Activated CD4-positive, alpha-beta T cell treated with anti-CD3 and anti-CD28 coated beads for 36 hours (primary cell): ENCODE data around the gene PAQR8. TPM values are rescaled to one million over a fixed set of nuclear protein-coding genes. Genes with fewer than 3 reads are reported as not detected.

Source experiments
- ATAC-seq: fragments of 200-7000 bp; cut with Tn5 transposase; one replicate; pipeline ENCODE4 v1.10.0; 2021; ENCODE audit warnings: mild to moderate bottlenecking, moderate library complexity
- CTCF ChIA-PET: fragments of 350-600 bp; sonication (Branson Sonifier 250); formaldehyde crosslinking; loops from one replicate; lab custom pipeline; 2021; ENCODE audit warnings: antibody characterized with exemption; lab: Charles Lee
- POLR2A ChIA-PET: fragments of 350-600 bp; sonication (Branson Sonifier 250); formaldehyde crosslinking; loops from one replicate; lab custom pipeline; 2021; ENCODE audit warnings: antibody characterized with exemption, inconsistent platforms; lab: Charles Lee
- DNase-seq: peaks from one replicate; pipeline ENCODE4 v3.0.0-alpha.2; 2020
- H3K27ac Mint-ChIP-seq: one replicate; pipeline ENCODE4 v1.8.0; 2021; ENCODE audit warnings: mixed read lengths
- H3K27me3 Mint-ChIP-seq: one replicate; pipeline ENCODE4 v1.8.0; 2021; ENCODE audit warnings: mixed read lengths
- H3K36me3 Mint-ChIP-seq: one replicate; pipeline ENCODE4 v1.8.0; 2021; ENCODE audit warnings: low read depth, mixed read lengths
- H3K4me1 Mint-ChIP-seq: one replicate; pipeline ENCODE4 v1.8.0; 2021; ENCODE audit warnings: mixed read lengths
- H3K4me3 Mint-ChIP-seq: one replicate; pipeline ENCODE4 v1.8.0; 2021; ENCODE audit warnings: mild to moderate bottlenecking, moderate library complexity, mixed read lengths
- H3K9me3 Mint-ChIP-seq: one replicate; pipeline ENCODE4 v1.8.0; 2021; ENCODE audit warnings: low read depth, mixed read lengths
- intact Hi-C, 2 experiments: fragments of 100-400 bp; cut with DNase I in 1 of 2; cut with micrococcal nuclease in 1 of 2; formaldehyde crosslinking; loops; one replicate each; pipeline versions ENCODE4 v1.14.2 to v1.15.1; 2022 to 2024; cut with DNase I, micrococcal nuclease
- total RNA-seq, 2 experiments: library from RNA; stranded (reverse); gene quantifications; one replicate each; pipeline ENCODE4 v1.2.3, GENCODE V29; 2021

PAQR8 gene, protein sequence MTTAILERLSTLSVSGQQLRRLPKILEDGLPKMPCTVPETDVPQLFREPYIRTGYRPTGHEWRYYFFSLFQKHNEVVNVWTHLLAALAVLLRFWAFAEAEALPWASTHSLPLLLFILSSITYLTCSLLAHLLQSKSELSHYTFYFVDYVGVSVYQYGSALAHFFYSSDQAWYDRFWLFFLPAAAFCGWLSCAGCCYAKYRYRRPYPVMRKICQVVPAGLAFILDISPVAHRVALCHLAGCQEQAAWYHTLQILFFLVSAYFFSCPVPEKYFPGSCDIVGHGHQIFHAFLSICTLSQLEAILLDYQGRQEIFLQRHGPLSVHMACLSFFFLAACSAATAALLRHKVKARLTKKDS
- total RNA-seq = 1 to 10 TPM; 9.0 to 9.1 TPM

DNA sequence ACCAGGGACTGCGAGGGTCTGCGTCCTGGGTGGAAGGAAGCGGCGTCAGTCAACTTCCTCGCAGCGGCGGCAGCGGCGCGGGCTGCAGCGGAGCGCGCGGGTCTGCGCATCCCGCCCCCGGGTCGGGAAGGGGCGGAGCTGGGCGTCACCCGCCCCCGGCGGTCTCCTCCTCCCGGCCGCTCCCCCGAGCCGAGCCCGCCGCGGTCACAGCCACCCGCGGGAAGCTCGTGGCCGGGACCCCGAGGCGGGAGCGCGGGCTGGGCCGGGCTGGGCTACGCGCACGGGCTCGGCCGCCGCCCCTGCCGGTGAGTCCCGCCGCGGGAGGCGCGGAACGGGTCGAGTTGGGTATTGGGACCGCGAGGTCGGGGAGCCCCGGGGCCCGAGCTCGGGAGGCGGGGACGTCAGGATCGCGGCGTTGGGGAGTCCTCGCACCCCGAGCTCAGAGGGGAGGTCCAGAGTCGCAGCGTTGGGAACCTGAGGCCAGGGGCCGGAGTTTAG, at the start of gene PAQR8:
TSS of gene PAQR8 (plus strand) at position 207 of the 498 bp plus-strand sequence. CDS start 41,063 bp downstream, outside the sequence.
- POLR2A ChIA-PET = interaction anchor here (0.5 to 2.2 kb wide), 12 partner anchors 19 to 204 kb away, joined by 3 to 13 read pairs (median 3); partner anchors contain the start of gene EFHC1
- peak; percentile 88 for DNase-seq
- Mint-ChIP-seq H3K4me3 (peak within 1 kb of the TSS; percentile 99), H3K27ac (peak within 1 kb of the TSS; percentile 94), H3K9me3 (no peaks in the 10 kb centered on the region), H3K27me3 (no peaks in the 10 kb centered on the region), H3K36me3 (peaks cover 17% of the 10 kb centered on the region), H3K4me1 (peaks cover 42% of the 10 kb centered on the region)
- intact Hi-C loops = loop anchor here (1.0 to 10.0 kb wide), 8 partner anchors 28 to 1433 kb away; partner anchors contain the start of genes MCM3 (in 2 of the 2), EFHC1 (in 1 of the 2) and LRRC1 (in 1 of the 2)
- ATAC-seq = peak; percentile 89
- CTCF ChIA-PET = interaction anchor here (0.6 to 3.5 kb wide), 20 partner anchors 11 to 214 kb away, joined by 3 to 30 read pairs (median 4); partner anchors contain the start of genes EFHC1 and MCM3

DNA sequence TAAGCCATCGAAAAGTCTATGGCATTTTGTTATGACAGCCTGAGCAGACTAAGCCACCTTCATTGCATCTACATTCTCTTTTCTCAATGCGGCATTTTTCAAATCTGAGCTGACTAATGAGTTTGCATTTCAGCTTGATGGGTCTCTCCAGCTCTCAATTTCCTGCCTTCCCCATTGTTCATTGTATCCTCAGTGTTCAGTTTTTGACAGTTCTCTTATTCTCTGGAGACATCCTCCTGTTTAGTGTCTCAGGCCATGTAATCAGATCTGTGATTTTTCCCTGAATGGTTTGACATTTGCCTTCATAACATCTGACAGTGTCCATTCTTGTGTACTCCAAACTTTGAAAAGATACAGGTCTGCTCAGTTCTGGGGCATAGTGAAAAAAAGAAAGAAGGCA, 49.5 kb upstream of the PAQR8 start:
- CTCF ChIA-PET = interaction anchor here (0.8 to 1.4 kb wide), 6 partner anchors 16 to 90 kb away, joined by 3 to 4 read pairs (median 4); partner anchors contain the start of gene PAQR8
- intact Hi-C loops = no loop called here
- DNase-seq (no peak), ATAC-seq (no peak)
- H3K4me1 Mint-ChIP-seq = peaks cover 33% of the 10 kb centered on the region
- POLR2A ChIA-PET = no interaction called here
- H3K4me3 Mint-ChIP-seq = no peak overlapping the region
- no peaks in the 10 kb centered on the region for H3K9me3 Mint-ChIP-seq
- H3K27me3 Mint-ChIP-seq = no peaks in the 10 kb centered on the region
- H3K36me3 Mint-ChIP-seq = no peaks in the 10 kb centered on the region
- H3K27ac Mint-ChIP-seq = no peak overlapping the region

DNA sequence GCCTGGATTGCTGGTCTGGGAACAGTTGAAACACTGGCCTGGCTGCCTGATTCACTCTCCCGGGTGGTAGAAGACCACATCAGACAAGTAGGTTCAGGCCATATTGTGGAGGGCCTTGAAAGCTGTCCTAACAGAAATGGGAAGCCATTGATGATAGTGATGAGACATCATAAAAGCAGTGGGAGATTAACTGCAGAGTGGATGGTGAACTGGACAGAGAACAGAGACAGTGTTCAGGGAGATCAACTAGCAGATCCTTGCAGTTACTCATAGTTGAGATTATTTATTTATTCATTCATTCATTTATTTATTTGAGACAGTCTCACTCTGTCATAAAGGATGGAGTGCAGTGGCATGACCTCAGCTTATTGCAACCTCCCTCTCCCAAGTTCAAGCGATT, 47.2 kb upstream of the PAQR8 start:
- H3K27me3 Mint-ChIP-seq = no peaks in the 10 kb centered on the region
- intact Hi-C loops = no loop called here
- H3K36me3 Mint-ChIP-seq = no peaks in the 10 kb centered on the region
- no peak overlapping the region for H3K4me3 Mint-ChIP-seq
- peaks cover 33% of the 10 kb centered on the region for H3K4me1 Mint-ChIP-seq
- CTCF ChIA-PET = no interaction called here
- H3K9me3 Mint-ChIP-seq = no peaks in the 10 kb centered on the region
- no peak for ATAC-seq
- POLR2A ChIA-PET = no interaction called here
- no peak for DNase-seq
- no peak overlapping the region for H3K27ac Mint-ChIP-seq

DNA sequence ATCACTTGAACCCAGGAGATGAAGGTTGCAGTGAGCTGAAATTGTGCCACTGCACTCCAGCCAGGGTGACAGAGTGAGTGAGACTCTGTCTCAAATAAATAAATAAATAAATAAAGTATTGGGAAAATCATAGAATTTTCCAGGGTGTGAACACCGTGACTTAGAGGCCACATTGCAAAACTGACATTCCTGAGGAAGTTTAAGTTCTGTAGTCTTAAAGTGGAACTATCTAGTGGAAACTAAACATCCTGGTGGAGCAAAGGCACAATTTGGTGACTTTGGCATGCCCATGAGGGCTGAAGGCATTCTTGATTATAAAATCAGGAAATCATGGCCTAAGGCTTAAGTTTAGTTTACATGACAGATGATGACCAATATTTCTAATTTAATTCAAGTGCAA, 44.7 kb upstream of the PAQR8 start:
- H3K27me3 Mint-ChIP-seq = no peaks in the 10 kb centered on the region
- H3K36me3 Mint-ChIP-seq = no peaks in the 10 kb centered on the region
- ATAC-seq = no peak
- ChIA-PET POLR2A (no interaction called here), CTCF (interaction anchor here (0.7 kb wide), 1 partner anchor 14 kb away, joined by 3 read pairs; no protein-coding TSS in a partner anchor)
- H3K4me1 Mint-ChIP-seq = peaks cover 27% of the 10 kb centered on the region
- no peaks in the 10 kb centered on the region for H3K9me3 Mint-ChIP-seq
- H3K27ac Mint-ChIP-seq = no peak overlapping the region
- intact Hi-C loops = no loop called here
- DNase-seq = no peak
- H3K4me3 Mint-ChIP-seq = no peak overlapping the region

DNA sequence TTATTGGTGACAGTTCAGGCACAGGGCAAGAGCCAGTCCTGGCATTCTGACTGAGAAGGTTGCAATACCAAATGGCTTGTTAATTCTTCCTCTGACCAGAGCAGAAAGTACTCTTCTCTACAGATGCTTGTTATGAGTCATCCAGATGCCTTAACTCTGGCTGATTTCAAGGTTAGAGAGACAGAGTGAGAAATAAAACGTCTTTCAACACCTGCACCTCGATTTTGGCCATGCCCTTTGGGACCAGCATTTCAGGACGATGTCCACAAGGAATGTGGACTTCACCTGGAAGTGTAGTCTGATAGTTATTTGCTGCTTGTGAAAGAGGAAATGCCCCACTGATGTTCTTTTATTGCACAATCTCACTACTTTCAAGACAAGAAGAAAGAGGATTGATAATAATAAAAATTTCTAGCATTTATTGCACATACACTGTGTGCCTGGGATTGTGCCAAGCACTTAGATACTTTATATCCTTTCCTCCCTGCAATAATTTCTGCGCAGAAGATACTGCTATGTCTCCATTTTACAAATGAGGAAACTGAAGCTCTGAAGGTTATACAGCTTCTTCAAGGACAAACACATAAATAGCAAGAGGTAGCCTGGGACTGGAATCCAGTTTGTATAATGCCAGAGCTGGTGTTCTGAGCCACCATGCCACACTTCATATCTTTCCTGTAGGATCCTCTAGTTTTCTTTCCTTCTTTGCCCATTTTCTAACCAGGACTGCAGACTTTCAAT, 43.9 kb upstream of the PAQR8 start:
- Mint-ChIP-seq H3K27ac (no peak overlapping the region), H3K4me3 (no peak overlapping the region), H3K36me3 (no peaks in the 10 kb centered on the region), H3K27me3 (no peaks in the 10 kb centered on the region), H3K9me3 (no peaks in the 10 kb centered on the region), H3K4me1 (peaks cover 26% of the 10 kb centered on the region)
- no peak for DNase-seq
- intact Hi-C loops = no loop called here
- ChIA-PET CTCF (no interaction called here), POLR2A (no interaction called here)
- ATAC-seq = peak; percentile 84

DNA sequence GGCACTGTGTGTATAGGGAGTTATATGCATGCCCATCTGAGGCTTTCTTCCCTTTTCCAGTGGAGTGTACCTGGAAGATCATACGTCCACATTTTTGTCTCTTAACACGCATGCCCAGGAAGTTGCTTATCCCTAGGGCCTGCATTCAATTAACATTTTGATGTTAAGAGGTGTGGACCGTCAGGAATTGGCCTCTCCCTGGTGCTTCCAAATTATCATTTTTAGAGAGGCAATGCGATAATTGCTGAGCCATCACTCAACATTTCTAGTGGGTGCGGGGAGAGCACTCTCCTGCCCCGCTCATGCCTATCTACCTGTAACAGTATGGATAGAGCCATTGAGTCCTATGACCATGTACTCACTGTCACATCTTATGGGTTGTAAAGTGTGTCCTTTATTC, 37.8 kb upstream of the PAQR8 start:
- DNase-seq (no peak), ATAC-seq (no peak)
- Mint-ChIP-seq H3K9me3 (no peaks in the 10 kb centered on the region), H3K27ac (no peak overlapping the region), H3K4me3 (no peak overlapping the region), H3K36me3 (no peaks in the 10 kb centered on the region), H3K4me1 (peaks cover 9% of the 10 kb centered on the region), H3K27me3 (no peaks in the 10 kb centered on the region)
- CTCF ChIA-PET = interaction anchor here (1.0 kb wide), 1 partner anchor 9 kb away, joined by 3 read pairs; no protein-coding TSS in a partner anchor
- intact Hi-C loops = no loop called here
- POLR2A ChIA-PET = no interaction called here

DNA sequence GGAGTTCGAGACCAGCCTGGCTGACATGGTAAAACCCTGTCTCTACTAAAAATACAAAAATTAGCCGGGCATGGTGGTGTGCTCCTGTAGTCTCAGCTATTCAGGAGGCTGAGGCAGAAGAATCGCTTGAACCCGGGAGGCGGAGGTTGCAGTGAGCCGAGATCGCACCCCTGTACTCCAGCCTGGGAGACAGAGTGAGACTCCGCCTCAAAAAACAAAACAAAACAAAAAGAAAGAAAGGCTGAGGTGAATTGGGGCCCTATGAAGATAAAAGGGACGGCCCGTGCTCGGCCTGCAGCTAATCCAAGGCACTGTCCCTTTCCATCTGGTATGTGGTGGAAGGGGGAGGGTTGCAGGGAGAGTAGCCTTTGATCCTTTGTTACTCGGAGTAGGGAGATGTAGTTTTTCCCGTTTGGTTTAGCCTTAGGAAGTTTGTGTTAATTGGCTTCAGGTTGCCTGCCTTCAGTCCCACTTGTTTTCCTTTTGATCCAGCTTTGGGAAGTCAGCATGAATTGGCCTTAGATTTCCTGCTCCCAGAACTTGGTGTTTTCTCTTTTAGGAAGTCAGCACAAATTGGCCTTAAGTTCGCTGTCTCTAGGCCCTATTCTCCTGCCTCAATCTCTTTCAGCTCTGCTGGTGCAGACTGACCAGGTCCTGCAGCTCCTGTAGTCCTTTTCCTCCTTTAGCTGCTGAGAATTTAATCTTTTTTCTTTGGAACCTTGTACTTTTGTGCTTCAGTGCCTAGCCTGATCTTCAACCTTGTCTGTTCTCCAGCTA, 36.1 kb upstream of the PAQR8 start:
- Mint-ChIP-seq H3K4me1 (peaks cover 6% of the 10 kb centered on the region), H3K36me3 (no peaks in the 10 kb centered on the region), H3K27ac (no peak overlapping the region), H3K9me3 (no peaks in the 10 kb centered on the region), H3K4me3 (no peak overlapping the region), H3K27me3 (no peaks in the 10 kb centered on the region)
- ChIA-PET POLR2A (interaction anchor here (0.9 kb wide), 1 partner anchor 41 kb away, joined by 3 read pairs; no protein-coding TSS in a partner anchor), CTCF (interaction anchor here (0.6 kb wide), 1 partner anchor 405 kb away, joined by 3 read pairs; no protein-coding TSS in a partner anchor)
- DNase-seq (no peak), ATAC-seq (no peak)
- intact Hi-C loops = no loop called here

DNA sequence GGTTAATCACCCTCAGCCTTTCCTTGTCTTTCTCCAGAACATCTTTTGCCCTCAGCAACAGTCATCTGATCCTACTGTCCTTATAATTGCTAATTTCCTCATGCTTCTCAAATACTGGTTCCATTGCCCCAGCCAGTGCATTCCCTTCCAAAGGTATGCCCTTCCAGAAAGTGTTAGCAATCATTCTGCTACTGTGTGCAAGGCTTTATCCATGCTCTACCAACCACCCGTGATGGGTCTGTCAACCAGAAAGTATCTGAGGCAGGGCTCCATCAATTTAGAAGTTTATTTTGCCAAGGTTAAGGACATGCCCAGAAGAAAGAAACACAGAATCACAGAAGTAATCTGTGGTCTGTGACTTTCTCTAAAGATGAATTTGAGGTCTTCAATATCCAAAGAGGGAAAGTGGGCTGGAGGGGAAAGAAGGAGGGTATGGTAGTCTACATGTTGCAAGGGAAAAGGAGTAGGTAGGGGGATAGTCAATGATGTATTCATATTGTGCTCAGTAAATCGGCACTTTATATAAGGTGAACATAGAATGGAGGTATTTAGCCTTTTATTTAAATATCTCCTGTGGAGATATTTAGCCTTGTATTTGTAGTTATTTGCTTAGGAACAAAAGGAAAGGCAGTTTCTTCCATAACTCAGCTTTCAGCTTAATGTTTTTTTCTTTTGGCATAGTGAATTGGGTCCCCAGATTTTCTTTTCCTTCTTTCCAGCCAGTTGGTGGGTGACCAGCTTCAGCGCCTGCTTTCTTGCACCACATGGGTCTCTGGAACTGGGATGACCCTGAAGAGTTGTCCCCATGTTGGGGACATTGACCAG, 35.2 kb upstream of the PAQR8 start:
- no peaks in the 10 kb centered on the region for H3K27me3 Mint-ChIP-seq
- no peak overlapping the region for H3K4me3 Mint-ChIP-seq
- H3K9me3 Mint-ChIP-seq = no peaks in the 10 kb centered on the region
- no peak for DNase-seq
- no peaks in the 10 kb centered on the region for H3K36me3 Mint-ChIP-seq
- H3K27ac Mint-ChIP-seq = no peak overlapping the region
- peaks cover 8% of the 10 kb centered on the region for H3K4me1 Mint-ChIP-seq
- CTCF ChIA-PET = no interaction called here
- intact Hi-C loops = no loop called here
- no peak for ATAC-seq
- POLR2A ChIA-PET = interaction anchor here (0.9 kb wide), 1 partner anchor 42 kb away, joined by 3 read pairs; no protein-coding TSS in a partner anchor

DNA sequence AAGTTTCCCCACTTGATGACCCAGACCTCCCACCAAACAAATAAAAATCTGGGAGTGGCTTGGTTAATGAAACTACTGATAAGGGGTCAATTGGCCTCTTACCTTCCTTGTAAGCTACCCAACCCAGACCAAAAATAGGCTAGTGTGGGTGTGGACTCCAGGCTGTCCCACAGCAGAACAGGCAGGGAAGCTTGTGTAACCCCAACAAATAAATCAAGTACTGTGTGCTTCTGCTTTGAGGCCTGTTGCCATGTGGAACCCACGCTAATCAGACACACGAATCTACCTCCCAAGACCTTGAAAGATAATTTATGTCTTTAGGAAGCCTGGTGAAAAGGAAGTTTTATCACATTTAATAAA, 33.7 kb upstream of the PAQR8 start:
- no peaks in the 10 kb centered on the region for H3K9me3 Mint-ChIP-seq
- no peaks in the 10 kb centered on the region for H3K36me3 Mint-ChIP-seq
- intact Hi-C loops = no loop called here
- POLR2A ChIA-PET = no interaction called here
- H3K27me3 Mint-ChIP-seq = no peaks in the 10 kb centered on the region
- CTCF ChIA-PET = interaction anchor here (1.1 to 1.2 kb wide), 3 partner anchors 12 to 41 kb away, joined by 3 to 5 read pairs (median 5); no protein-coding TSS in a partner anchor
- ATAC-seq (no peak), DNase-seq (no peak)
- no peak overlapping the region for H3K27ac Mint-ChIP-seq
- peaks cover 16% of the 10 kb centered on the region for H3K4me1 Mint-ChIP-seq
- H3K4me3 Mint-ChIP-seq = no peak overlapping the region

DNA sequence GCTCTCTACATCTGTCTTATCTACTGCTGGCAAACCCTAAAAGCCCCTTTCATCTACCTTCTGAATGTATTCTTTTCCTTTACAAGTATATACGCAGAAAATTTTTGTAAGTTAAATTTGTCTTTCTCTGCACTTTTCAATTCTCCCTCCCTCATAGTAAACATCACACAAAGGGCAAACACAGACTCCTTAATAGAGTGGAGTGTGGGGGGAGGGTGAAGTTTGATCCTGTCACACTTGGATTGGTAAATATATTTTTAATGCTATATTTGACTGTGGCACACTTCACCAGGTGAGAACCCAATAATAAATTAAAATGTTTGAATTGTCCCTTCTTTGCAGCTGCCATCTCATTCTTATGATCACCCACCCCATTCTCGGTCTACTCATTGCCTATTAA, 33.2 kb upstream of the PAQR8 start:
- CTCF ChIA-PET = interaction anchor here (1.1 to 1.2 kb wide), 3 partner anchors 13 to 42 kb away, joined by 3 to 5 read pairs (median 5); no protein-coding TSS in a partner anchor
- peak overlapping the region; percentile 27 for H3K27ac Mint-ChIP-seq
- no peak for ATAC-seq
- POLR2A ChIA-PET = no interaction called here
- H3K9me3 Mint-ChIP-seq = no peaks in the 10 kb centered on the region
- no peak overlapping the region for H3K4me3 Mint-ChIP-seq
- no peaks in the 10 kb centered on the region for H3K27me3 Mint-ChIP-seq
- H3K36me3 Mint-ChIP-seq = no peaks in the 10 kb centered on the region
- intact Hi-C loops = no loop called here
- peaks cover 20% of the 10 kb centered on the region for H3K4me1 Mint-ChIP-seq
- DNase-seq = no peak
